ENCODE data around the gene ALG9.

DNA sequence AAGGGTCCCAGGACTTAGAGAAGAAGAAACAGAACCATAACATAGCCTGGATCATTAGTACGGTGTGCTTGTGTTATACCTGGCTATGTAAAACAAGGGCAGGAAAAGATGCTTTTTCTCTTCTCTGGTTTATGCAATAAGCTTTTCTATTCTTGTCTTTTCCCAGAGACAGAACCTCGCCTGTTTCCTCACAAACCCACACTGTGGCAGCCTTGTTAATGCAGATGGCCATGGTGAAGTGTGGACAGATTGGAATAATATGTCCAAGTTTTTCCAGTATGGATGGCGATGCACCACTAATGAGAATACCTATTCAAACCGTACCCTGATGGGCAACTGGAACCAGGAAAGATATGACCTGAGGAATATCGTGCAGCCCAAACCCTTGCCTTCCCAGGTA is 10.8 kb upstream of the ALG9 start:
- no peak for TF ChIP-seq POLR2A (IDR thresholded peaks at IDR 0.05)
- TF ChIP-seq, protein P1, sequence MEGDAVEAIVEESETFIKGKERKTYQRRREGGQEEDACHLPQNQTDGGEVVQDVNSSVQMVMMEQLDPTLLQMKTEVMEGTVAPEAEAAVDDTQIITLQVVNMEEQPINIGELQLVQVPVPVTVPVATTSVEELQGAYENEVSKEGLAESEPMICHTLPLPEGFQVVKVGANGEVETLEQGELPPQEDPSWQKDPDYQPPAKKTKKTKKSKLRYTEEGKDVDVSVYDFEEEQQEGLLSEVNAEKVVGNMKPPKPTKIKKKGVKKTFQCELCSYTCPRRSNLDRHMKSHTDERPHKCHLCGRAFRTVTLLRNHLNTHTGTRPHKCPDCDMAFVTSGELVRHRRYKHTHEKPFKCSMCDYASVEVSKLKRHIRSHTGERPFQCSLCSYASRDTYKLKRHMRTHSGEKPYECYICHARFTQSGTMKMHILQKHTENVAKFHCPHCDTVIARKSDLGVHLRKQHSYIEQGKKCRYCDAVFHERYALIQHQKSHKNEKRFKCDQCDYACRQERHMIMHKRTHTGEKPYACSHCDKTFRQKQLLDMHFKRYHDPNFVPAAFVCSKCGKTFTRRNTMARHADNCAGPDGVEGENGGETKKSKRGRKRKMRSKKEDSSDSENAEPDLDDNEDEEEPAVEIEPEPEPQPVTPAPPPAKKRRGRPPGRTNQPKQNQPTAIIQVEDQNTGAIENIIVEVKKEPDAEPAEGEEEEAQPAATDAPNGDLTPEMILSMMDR (IDR thresholded peaks at IDR 0.05): no peak

Data from body of pancreas (tissue), 4 donors.